GM19043 (cell line): Measurements from ENCODE around the gene SLC41A2.
"Not testable (repeated sequence)": the region's sequence is repeated elsewhere in the genome, so short reads cannot be mapped to it uniquely, and the experiment has no call there.

Experiments used
- ATAC-seq: cut with Tn5 transposase; IDR thresholded peaks from one replicate; pipeline ENCODE4 v1.9.1; 2021; ENCODE audit warnings: low read depth; ENCODE audit not compliant: unreplicated experiment

The SLC41A2 gene

DNA sequence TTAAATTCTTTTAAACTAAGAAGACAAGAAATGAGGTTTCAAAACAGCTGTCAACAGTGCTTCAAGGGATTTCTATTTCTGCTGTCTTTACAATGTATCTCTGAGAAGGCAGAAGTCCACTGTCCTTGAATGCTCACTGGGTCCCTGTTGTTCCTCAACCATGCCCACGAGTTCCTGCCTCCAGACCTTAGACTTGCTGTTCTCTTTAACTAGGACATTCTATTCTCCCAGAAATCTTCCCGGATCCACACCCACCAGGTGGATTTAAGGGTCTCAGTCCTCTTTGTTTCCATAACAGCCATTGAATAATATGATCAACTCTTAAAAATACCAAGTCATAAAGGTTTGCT, 6.7 kb upstream of the SLC41A2 start:
- ATAC-seq = no peak

DNA sequence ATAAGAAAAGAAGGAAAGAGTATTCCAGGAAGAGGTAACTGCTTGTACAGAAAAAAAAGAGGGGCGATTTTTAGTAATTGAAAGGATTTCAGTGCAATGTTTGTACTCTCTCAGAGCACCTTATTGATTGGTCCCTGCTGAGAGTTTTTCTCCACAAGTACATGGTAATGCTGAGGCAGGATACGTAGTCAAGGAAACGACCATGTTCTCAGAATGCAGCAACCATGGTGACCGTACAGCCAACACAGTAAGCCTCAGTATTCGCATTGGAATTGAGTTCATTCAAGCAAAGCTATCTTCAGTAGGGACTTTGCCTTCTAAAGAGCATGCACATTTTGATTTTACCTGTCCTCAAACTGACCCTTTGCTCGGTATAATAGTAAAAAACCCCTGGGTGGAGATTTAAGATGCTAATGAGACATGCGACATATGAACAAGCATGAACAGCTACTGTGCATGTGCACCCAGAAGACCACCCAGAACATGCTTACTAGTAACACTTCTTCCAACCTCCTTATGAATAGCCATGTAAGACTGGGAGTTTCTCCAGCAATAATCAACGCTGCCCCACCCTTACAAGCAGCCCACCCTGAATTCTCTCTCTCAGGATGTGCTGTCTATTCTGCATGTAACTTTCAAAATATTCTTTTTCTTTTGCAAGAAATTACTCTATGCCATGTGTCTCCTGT, 6.2 kb upstream of the SLC41A2 start:
- ATAC-seq = no peak

DNA sequence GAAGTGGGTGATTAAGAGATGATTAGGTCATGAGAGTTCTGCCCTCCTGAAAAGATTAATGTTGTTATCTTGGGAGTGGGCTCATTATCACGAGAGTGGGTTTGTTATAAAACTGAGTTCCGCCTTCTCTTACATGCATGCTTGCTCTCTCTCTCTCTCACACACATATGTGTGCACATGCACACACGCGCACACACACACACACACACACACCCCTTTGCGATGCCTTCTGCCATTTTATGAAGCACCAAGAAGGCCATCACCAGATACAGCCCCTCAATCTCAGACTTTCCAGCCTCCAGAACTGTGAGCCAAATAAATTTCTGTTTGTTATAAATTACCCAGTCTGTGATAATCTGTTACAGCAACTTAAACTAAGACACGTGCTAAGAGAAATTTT, 5.7 kb upstream of the SLC41A2 start:
- ATAC-seq = no peak

DNA sequence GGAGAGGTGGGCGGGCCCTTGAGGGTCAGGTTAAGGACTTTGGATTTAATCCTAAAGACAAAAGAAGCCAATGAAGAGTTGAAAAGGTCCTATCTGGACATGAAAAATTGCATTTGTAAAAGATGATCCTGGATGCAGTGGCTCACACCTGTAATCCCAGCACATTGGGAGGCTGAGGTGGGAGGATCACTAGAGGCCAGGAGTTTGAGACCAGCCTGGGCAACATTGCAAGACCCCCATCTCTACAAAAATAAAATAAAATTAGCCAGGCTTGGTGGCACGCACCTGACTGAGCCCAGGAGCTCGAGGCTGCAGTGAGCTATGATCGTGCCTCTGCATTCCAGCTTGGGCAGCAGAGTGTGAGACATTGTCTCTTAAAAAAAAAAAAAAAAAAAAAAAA, 2.4 kb upstream of the SLC41A2 start:
- ATAC-seq = no peak

DNA sequence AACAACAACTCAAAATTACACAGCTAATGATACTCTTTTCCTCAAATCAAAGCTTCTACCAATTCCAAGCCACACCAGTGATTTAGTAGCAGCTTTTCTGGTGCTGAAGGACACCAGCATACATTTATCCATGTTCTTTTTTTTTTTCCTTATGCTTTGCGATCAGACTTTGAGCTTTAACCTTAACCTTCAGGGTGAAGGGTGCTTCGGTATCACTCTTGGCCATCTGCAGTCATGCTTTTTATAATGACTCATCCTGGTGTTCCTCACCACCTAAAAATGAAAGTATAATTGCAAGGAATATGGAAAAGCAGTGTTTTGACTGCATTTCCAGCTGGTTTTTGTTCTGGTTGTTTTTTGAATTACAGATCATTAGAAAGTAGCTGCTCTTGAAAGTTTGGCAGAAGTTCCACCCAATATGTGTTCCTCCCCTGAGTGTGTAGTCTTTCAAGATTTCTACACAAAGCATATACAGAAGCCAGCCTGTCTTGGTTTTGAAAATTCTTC, 1.3 kb upstream of the SLC41A2 start:
- ATAC-seq = no peak

DNA sequence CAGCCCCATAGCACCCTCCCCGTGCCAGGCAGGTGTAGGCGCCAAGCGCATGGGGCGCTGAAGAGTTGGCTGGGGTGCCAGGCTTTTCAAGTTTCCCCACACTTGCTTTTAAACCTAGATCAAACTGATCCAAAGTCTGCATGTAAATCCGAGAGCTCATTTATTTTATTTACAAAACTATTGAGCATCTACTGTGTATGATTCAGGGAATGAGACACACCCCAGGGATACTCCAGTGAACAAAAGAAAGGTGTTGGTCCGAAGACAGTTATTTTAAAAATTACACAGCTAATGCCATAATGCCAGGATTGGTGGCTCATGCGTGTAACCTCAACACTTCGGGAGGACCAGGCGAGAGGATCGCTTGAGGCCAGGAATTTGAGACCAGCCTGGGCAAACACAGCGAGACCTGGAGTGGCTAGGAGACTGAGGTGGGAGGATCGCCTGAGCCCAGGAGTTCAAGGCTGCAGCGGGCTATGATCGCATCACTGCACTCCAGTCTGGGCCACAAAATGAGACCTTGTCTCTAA, 780 bp upstream of the SLC41A2 start:
- ATAC-seq = no peak

DNA sequence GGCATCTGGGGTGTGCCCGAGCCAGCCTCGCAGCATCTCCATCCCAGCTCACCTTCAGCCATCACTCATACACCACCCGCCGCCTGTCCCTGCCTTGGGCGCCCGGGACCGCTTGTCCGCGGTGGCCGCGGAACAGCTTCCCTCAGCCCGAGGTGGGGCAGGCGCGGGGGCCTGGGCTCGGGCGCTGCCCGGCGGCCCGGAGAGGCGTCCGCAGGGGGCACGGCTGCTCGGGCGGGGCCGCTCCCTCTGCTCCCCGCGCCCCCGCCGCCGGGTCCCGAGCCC, 430 bp downstream of the SLC41A2 start:
- ATAC-seq = peak; percentile 29

DNA sequence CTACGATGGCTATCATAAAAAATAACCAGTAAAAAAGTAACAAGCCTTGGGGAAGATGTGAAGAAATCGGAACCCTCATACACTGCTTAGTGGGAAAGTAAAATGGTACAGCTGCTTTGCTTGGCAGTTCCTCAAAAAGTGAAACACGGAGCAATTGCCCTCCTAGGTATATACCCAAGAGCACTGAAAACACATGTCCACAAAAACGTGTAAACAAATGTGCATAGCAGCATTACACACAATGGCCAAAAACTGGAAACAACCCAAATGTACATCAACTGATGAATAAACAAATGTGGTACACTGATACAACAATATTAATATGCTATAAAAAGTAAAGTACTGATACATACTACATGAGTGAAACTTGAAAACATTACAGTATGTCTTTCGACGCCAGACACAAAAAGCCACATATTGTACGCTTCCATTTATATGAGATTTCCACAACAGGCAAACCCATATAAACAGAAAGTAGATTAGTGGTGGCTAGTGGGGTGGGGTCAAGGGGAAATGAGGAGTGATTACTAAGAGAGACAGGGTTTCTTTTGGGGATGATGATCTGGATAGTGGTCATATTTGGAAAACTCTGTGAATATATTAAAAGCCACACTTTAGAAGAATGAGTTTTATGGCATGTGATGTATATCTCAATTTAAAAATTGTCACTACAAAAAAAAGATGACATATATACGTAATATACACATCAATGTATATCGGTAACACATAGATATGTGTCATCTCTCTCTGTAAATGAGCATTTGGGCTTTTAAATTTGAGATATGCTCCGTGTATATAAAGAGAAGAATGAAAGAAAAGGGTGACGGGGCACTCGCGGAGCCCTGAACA, 996 bp downstream of the SLC41A2 start:
- ATAC-seq = no peak

DNA sequence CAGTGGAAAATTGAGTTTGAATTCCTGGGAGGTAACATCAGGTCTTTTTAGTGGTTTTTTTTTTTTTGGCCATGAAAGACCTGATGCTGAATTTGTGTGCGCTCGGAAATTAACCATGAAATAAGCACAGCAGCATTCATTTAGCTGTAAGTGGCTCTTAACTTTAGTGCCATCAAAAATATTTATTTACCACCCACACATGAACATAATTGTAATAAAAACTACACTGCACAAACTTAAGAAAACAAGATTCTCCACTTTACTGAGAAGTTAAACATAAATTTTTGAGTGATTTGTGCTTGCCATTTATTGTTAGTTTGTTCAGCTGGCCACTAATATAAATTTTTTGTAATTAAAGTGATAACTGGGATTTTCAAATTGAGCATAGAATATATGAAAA, 2.4 kb downstream of the SLC41A2 start:
- no peak for ATAC-seq

DNA sequence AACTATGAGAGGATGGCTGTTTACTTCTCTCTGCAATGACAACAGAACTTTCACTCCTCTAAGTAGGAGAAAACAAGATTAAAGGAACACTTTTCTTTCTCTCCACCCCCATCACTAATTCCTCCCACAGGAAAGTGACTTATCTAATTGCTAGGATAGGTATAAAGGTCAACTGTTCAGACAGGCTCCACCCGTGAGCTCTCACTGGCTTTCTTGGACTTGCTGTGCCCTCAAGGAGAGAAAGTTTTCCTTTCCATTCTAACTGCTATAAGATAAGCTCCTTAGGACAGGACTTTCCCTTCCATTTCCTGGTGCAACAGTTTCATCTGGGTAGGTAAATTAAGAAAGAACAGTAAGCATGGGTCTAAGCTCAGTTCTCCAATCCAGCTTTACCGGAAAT, 4.8 kb downstream of the SLC41A2 start:
- no peak for ATAC-seq

DNA sequence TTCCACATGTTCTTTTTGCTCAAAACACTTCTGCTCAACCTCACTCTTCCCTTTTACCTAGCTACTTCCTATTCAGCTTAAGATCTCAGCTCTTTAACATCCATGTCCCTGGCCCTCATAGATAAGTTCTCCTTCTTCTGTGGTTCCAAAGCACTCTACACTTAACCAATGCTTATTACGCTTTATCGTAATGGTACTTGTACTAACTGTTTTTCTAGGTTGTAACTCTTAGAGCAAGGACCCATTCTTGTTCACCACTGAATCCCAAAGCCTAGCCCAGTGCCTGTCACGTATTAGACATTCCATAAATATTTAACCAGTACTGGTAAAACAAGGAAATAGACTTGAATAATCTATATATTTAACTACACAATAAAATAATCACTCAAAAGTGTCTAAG, 5.3 kb downstream of the SLC41A2 start:
- ATAC-seq = no peak

DNA sequence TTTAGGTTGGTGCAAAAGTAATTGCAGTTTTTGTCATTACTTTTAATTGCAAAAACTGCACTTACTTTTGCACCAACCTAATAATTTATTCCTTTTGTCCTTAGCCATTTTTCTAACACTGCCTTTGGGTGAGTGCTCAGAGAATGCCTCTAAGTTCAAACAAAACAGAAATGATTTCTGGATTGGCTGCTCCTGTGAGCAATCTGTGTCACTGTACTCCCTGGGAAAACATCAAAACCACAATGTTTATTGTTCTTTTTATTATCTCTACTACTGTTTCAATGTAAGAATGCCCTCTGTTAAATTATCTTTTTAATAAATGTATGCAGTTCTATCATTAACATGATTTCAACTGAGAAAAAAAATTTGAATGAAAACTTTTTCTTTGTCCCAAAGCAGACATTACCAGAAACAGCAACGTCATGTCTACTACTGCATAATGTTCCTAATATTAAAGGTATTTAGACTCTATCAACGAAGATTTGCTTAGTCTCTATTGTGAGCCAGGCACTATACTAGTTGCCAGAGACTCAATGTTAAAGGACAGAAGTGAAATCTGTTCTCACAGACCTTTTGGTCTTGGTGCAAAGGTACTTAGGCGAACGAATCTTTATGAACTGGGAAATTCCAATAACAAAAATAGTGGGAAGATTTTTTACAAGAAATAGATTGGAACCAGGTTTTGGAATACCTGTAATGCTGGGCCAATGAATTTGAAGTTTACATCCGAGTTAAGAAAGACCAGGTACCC, 6.2 kb downstream of the SLC41A2 start:
- no peak for ATAC-seq

DNA sequence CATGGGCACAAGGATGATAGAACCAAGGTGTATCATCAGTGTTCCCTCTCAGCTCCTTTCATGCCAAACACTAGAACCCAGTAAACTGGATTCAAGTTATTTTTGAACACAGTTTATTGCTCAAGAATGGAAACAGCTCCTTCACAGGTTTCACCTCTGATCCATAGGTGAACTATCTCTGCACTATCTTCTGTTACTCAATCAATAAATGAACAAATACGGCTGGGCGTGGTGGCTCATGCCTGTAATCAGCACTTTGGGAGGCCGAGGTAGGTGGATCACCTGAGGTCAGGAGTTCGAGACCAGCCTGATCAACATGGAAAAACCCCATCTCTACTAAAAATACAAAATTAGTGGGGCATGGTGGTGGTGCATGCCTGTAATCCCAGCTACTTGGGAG, 9.4 kb downstream of the SLC41A2 start:
- ATAC-seq = not testable (repeated sequence)

DNA sequence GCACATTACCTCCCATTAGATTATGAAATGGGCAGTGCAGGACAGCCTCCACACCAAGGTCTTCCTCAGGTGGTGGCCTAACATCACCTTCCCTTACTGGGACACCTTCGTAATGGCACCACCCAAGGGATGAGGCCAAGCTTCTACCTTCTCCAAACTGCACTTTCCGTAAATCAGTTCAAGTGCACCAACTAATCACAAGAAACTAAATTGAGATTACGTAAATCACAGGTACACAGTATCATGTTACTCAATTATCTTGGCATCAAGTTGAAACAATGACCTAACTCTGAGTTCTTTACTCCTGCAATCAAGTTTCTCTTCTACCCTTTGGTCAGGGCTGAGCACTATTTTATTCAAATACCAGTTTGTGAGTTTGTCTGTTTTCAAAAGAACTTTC, 13.8 kb downstream of the SLC41A2 start:
- ATAC-seq = no peak

DNA sequence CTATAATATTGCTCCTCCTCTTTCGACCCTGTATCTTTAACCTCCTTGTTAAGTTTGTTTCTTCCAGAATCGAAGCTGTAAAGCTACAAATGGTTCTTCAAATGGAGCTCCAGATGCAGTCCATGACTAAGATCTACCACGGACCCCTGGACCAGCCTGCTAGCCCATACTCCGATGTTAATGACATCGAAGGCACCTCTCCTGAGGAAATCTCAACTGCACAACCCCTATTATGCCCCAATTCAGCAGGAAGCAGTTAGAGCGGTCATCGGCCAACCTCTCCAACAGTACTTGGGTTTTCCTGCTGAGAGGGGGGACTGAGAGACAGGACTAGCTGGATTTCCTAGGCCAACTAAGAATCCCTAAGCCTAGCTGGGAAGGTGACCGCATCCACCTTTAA, 14.7 kb downstream of the SLC41A2 start:
- ATAC-seq = not testable (repeated sequence)

DNA sequence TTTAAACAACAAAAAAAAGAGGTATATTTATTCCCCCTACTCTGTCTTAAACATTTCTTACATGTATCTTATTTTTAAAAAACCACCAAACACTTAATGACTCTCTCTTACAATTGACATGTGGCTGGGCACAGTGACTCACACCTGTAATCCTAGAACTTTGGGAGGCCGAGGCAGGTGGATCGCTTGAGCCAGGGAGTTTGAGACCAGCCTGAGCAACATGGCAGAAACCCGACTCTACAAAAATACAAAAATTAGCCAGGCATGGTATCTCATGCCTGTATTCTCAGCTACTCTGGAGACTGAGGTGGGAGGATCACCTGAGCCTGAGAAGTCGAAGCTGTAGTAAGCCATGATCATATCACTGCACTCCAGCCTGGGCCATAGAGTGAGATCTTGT, 16.0 kb downstream of the SLC41A2 start:
- ATAC-seq = no peak

DNA sequence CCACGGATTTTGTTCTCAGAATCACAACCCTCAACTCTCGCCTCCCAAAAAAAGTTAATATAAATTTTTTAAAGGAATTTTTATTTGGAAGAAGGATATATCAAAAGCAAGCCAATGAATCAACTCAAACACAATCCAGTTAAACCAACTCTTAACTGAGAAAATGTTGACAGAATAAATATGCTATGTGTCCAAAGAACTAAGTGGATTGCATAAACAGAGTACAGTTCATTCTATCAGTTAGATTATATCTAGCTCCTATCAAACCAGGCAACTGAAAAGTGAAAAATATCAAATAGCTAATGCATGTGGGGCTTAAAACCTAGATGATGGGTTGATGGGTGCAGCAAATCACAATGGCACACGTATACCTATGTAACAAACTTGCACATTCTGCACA, 16.6 kb downstream of the SLC41A2 start:
- no peak for ATAC-seq

DNA sequence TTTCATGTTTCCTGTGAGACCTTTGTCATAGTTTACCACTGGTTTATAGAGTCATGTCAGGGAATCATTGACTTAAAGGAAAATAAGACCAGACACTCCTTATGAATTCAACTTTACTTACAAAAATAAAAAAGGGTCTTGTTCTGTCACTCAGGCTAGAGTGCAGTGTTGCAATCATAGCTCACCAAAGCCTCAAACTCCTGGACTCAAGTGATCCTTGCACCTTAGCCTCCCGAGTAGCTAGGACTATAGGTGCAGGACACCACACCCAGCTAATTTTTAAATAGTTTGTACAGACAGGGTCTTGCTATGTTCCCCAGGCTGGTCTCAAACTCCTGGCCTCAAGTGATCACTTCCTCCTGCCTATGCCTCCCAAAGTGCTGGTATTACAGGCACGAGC, 19.0 kb downstream of the SLC41A2 start:
- ATAC-seq = no peak

DNA sequence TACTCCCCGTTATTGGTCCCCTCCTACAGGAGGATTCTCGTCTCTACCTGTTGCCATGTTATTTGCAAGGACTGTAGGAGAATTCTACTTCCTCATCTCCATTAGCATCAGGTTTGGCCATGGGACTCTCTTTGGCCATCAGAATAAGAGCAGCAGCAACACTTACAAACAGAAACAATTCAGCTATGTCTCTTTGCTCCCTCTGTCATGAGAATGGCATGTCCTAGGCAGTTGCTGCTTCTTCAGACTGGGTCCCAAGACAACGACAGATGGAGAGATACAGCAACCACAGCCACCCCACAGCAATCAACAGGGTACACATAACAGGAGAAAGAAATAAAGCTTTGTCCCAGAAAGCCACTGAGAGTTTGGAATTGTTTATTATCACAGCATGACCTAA, 19.7 kb downstream of the SLC41A2 start:
- ATAC-seq = no peak

DNA sequence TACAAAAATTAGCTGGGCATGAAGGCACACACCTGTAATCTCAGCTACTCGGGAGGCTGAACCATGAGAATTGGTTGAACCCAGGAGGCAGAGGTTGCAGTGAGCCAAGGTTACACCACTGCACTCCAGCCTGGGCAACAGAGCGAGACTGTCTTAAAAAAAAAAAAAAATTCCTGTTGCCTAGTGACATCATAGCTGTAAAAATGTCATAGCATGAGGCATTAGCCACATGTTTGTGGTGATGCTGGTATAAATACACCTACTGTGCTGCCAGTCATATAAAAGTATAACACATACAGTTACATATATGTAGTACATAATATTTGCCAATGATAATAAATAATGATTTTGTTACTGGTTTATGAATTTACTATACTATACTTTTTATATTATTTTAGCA, 22.2 kb downstream of the SLC41A2 start:
- no peak for ATAC-seq

DNA sequence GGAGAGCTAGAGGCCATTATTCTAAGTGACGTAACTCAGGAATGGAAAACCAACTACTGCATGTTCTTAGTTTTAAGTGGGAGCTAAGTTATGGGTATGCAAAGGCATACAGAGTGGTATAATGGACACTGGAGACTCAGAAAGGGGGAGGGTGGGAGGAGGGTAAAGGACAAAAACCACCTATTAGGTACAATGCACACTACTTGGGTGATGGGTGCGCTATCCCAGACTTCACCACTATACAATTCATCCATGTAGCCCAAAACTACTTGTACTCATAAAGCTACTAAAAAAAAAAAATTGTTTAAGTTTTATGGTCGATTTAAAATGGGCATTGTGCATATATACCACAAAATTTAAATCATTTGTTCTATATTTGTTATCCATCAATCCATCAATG, 24.3 kb downstream of the SLC41A2 start:
- ATAC-seq = no peak
